Astrocyte of the cerebellum (primary cell): ENCODE results near the gene SLC25A45.

ENCODE experiments used
- DNase-seq: peaks from one replicate; pipeline ENCODE4 v3.0.0-alpha.2; 2011; ENCODE audit warnings: low read depth
- H3K4me3 ChIP-seq: 2 replicates; pipeline ENCODE4 v1.5.1; 2011; ENCODE audit warnings: mild to moderate bottlenecking, low read depth, low read length, moderate library complexity
- CTCF ChIP-seq: IDR thresholded peaks from 2 replicates; pipeline ENCODE4 v1.5.1; 2012; ENCODE audit warnings: low read length, low read depth, moderate library complexity, mild to moderate bottlenecking; ENCODE audit errors: missing control alignments
- in situ Hi-C: cut with HindIII; loops from 2 replicates; pipeline ENCODE4 v1.10.0; 2017; ENCODE audit warnings: low sequenced_read_pairs

The SLC25A45 gene

GRCh38 chr11:65330544-65330943, 51.9 kb downstream of the SLC25A45 start:
- in situ Hi-C loops, result no loop called here
- no peak overlapping the region for H3K4me3 ChIP-seq

GRCh38 chr11:65329944-65330403, 52.5 kb downstream of the SLC25A45 start:
- DNase-seq, result peak; percentile 94
- peak; percentile 70 for TF ChIP-seq CTCF
- in situ Hi-C loops, result no loop called here
- H3K4me3 ChIP-seq, result no peak overlapping the region

More at GRCh38 chr11:65330544-65330943, 51.9 kb downstream of the SLC25A45 start:
- no peak for DNase-seq
- no peak for TF ChIP-seq CTCF

- TF ChIP-seq CTCF, result no peak
- no peak for DNase-seq
- in situ Hi-C loops, result no loop called here
Observed at GRCh38 chr11:65329478-65329877, 53.0 kb downstream of the SLC25A45 start.

GRCh38 chr11:65327021-65327420, 55.4 kb downstream of the SLC25A45 start:
- no peak for TF ChIP-seq CTCF
- DNase-seq, result no peak
- in situ Hi-C loops, result no loop called here
- no peak overlapping the region for H3K4me3 ChIP-seq

More at GRCh38 chr11:65329478-65329877, 53.0 kb downstream of the SLC25A45 start:
- H3K4me3 ChIP-seq, result no peak overlapping the region

GRCh38 chr11:65325435-65325834, 57.0 kb downstream of the SLC25A45 start:
- no peak overlapping the region for H3K4me3 ChIP-seq
- TF ChIP-seq CTCF, result no peak
- DNase-seq, result no peak
- in situ Hi-C loops, result no loop called here
